ENCODE results near the gene RARB. TPM values are rescaled to one million over a fixed set of nuclear protein-coding genes. Genes with fewer than 3 reads are reported as not detected.

The RARB gene
- total and polyA plus RNA-seq, 2 donors from 2014 or later, result 8.3 to 14.7 TPM

DNA sequence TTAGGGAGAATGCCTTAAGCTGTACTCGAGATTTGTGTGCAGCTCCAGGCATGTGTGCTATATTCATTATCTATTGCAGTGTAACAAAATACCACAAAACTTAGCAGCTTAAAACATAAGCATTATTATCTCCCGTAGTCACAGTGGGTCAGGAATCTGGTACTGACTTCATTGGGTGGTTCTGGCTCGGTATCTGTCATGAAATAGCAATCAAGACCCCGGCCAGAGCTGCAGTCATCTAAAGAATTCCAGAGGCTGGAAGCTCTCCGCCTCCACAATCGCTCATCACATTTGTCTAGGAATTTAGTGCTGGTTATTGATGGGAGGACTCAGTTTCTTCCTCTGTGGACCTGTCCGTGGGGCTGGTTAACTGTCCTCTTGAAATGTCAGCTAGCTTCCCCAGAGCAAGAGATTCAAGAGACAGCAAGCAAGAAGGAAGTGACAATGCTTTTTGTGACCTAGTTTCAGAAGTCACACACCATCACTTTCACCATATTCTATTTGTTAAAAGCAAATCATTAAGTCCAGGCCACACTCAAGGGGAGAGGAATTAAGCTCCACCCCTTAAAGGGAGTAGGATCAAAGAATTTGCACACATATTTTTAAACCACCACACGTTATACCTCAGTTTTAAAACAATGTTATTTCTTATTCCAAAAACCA, 160.5 kb downstream of the RARB start:
- TF ChIP-seq, protein P1, sequence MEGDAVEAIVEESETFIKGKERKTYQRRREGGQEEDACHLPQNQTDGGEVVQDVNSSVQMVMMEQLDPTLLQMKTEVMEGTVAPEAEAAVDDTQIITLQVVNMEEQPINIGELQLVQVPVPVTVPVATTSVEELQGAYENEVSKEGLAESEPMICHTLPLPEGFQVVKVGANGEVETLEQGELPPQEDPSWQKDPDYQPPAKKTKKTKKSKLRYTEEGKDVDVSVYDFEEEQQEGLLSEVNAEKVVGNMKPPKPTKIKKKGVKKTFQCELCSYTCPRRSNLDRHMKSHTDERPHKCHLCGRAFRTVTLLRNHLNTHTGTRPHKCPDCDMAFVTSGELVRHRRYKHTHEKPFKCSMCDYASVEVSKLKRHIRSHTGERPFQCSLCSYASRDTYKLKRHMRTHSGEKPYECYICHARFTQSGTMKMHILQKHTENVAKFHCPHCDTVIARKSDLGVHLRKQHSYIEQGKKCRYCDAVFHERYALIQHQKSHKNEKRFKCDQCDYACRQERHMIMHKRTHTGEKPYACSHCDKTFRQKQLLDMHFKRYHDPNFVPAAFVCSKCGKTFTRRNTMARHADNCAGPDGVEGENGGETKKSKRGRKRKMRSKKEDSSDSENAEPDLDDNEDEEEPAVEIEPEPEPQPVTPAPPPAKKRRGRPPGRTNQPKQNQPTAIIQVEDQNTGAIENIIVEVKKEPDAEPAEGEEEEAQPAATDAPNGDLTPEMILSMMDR (IDR thresholded peaks at IDR 0.05; ENCODE audit: borderline replicate concordance, extremely low read depth, insufficient read depth), result no peak
- FAIRE-seq (no peak), DNase-seq (no peak)
- no peaks in the 10 kb centered on the region for H3K27me3 ChIP-seq (ENCODE audit: control insufficient read depth, insufficient read depth, low read length)
- intact Hi-C loops (cut with DNase I), result no loop called here
- peaks cover 0 to 10% (median 0%) of the 10 kb centered on the region in 3 donors for H3K36me3 ChIP-seq (ENCODE audit: control insufficient read depth in 2 of 3, insufficient read depth in 3 of 3, low read length in 3 of 3)
- no peak overlapping the region for H3K27ac ChIP-seq (ENCODE audit: low read depth in 2 of 2, low read length in 2 of 2)
- H3K9me3 ChIP-seq (ENCODE audit: control insufficient read depth in 2 of 3, insufficient read depth in 1 of 3, low read length in 3 of 3), result no peaks in the 10 kb centered on the region
- no peak overlapping the region for H3K4me3 ChIP-seq (ENCODE audit: low read length in 3 of 3)
- H3K9ac ChIP-seq (ENCODE audit: low read length in 3 of 3), result no peak overlapping the region
- H3K4me1 ChIP-seq (ENCODE audit: control insufficient read depth in 2 of 3, insufficient read depth in 2 of 3, low read depth in 1 of 3, low read length in 3 of 3), result peaks cover 7 to 19% (median 13%) of the 10 kb centered on the region in 3 donors

DNA sequence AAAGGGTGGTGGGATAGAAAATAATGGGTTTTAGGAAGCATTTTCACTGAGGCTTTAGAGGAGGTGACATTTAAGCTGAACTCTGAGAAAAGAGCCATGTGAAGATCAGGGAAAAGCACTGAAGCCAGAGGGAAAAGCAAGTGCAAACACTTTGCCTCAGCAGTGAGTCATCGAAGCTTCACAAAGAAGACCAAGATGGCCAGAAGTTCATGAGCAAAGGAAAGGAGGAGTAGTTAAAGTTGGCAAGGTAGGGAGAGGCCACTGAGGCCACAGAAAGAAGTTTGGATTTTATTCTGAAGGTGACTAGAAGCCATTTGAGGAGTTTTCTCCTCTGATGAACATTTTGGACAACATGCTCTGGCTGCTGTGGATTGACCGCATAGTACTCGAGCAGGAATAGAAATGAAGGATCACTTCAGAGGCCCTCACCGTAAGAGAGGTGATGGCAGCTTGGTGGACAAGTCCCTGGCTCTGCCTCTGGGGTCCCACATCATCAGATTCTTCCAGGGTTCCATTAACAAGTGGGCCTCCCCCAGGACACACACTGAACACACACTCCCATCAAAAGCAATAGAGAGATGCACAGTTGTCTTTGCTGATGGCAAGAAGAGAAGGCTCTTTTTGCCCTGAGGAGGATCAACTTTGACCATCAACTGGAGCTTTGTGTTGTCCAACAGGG, 161.2 kb downstream of the RARB start:
- H3K9ac ChIP-seq (ENCODE audit: low read length in 3 of 3), result no peak overlapping the region
- no peak overlapping the region for H3K4me3 ChIP-seq (ENCODE audit: low read length in 3 of 3)
- H3K27ac ChIP-seq (ENCODE audit: low read depth in 2 of 2, low read length in 2 of 2), result no peak overlapping the region
- no peak for DNase-seq
- peaks cover 7 to 20% (median 17%) of the 10 kb centered on the region in 3 donors for H3K4me1 ChIP-seq (ENCODE audit: control insufficient read depth in 2 of 3, insufficient read depth in 2 of 3, low read depth in 1 of 3, low read length in 3 of 3)
- intact Hi-C loops (cut with DNase I), result no loop called here
- no peaks in the 10 kb centered on the region for H3K9me3 ChIP-seq (ENCODE audit: control insufficient read depth in 2 of 3, insufficient read depth in 1 of 3, low read length in 3 of 3)
- H3K27me3 ChIP-seq (ENCODE audit: control insufficient read depth, insufficient read depth, low read length), result no peaks in the 10 kb centered on the region
- peaks cover 0 to 10% (median 0%) of the 10 kb centered on the region in 3 donors for H3K36me3 ChIP-seq (ENCODE audit: control insufficient read depth in 2 of 3, insufficient read depth in 3 of 3, low read length in 3 of 3)
- TF ChIP-seq, protein P1 (IDR thresholded peaks at IDR 0.05; ENCODE audit: borderline replicate concordance, extremely low read depth, insufficient read depth), result no peak
- FAIRE-seq, result no peak

DNA sequence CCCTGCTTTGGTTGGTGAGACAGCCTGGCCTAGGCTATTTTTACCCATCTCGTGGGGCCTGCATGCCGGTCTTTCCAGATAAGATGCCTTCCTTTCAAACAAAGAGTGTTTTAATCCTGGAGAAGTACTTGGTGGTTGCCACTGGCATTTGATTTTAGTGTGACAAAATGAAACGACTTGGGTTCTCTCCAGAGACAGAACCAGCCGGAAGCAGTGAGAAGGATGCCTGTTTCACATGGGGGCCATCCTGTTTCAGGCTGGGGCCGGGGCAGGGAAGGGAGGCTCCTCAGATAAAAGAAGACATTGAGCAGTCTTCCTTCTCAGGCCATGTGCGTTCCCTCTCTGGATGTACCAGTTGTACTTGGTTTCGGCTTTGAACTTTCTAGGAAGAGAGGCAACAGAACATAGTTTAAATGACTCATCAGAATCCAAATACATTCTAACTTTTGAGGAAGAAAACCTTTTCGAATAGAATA, 161.8 kb downstream of the RARB start:
- FAIRE-seq, result no peak
- no peak for DNase-seq
- H3K27ac ChIP-seq (ENCODE audit: low read depth in 2 of 2, low read length in 2 of 2), result no peak overlapping the region
- H3K9me3 ChIP-seq (ENCODE audit: control insufficient read depth in 2 of 3, insufficient read depth in 1 of 3, low read length in 3 of 3), result no peaks in the 10 kb centered on the region
- peaks cover 0 to 10% (median 0%) of the 10 kb centered on the region in 3 donors for H3K36me3 ChIP-seq (ENCODE audit: control insufficient read depth in 2 of 3, insufficient read depth in 3 of 3, low read length in 3 of 3)
- intact Hi-C loops (cut with DNase I), result loop anchor here (10.0 kb wide), 1 partner anchor 815 kb away; no protein-coding TSS in a partner anchor
- no peaks in the 10 kb centered on the region for H3K27me3 ChIP-seq (ENCODE audit: control insufficient read depth, insufficient read depth, low read length)
- peaks cover 7 to 20% (median 17%) of the 10 kb centered on the region in 3 donors for H3K4me1 ChIP-seq (ENCODE audit: control insufficient read depth in 2 of 3, insufficient read depth in 2 of 3, low read depth in 1 of 3, low read length in 3 of 3)
- no peak overlapping the region for H3K4me3 ChIP-seq (ENCODE audit: low read length in 3 of 3)
- H3K9ac ChIP-seq (ENCODE audit: low read length in 3 of 3), result no peak overlapping the region
- TF ChIP-seq, protein P1 (IDR thresholded peaks at IDR 0.05; ENCODE audit: borderline replicate concordance, extremely low read depth, insufficient read depth), result no peak
